Stomach (tissue), 9 donors: ENCODE data around the gene TSPAN32. TPM values are rescaled to one million over a fixed set of nuclear protein-coding genes. Genes with fewer than 3 reads are reported as not detected.
"Not testable (repeated sequence)": the region's sequence is repeated elsewhere in the genome, so short reads cannot be mapped to it uniquely, and the experiment has no call there.

Experiments used
- DNase-seq, 2 donors: peaks; one replicate each; pipeline versions ENCODE4 v3.0.0 to v3.0.0-alpha.2; 2013 to 2019
- H3K27ac ChIP-seq, 5 donors: fragments of 200-600 bp in 4 of 5; sonication (generic) in 4 of 5; one replicate each; pipeline ENCODE4 v1.5.1; 2013 to 2019; ENCODE audit warnings: mild to moderate bottlenecking in 1 of 5, moderate library complexity in 1 of 5
- H3K27me3 ChIP-seq, 3 donors: fragments of 200-600 bp; sonication (generic); one replicate each; pipeline ENCODE4 v1.5.1; 2017 to 2019; ENCODE audit warnings: mixed run types in 1 of 3
- H3K36me3 ChIP-seq, 4 donors: fragments of 200-600 bp; sonication (generic); 1 replicate in 3 of 4; 2 replicates in 1 of 4; pipeline ENCODE4 v1.5.1; 2016 to 2019
- H3K4me1 ChIP-seq, 4 donors: fragments of 200-600 bp; sonication (generic); one replicate each; pipeline ENCODE4 v1.5.1; 2016 to 2019
- H3K4me3 ChIP-seq, 4 donors: fragments of 200-600 bp; sonication (generic) in 3 of 4; one replicate each; pipeline ENCODE4 v1.5.1; 2016 to 2019; ENCODE audit warnings: mild to moderate bottlenecking in 1 of 4
- H3K9me3 ChIP-seq, 4 donors: fragments of 200-600 bp; sonication (generic); one replicate each; pipeline ENCODE4 v1.5.1; 2016 to 2019
- EP300 ChIP-seq: sonication (generic); formaldehyde crosslinking; IDR thresholded peaks from one replicate; pipeline ENCODE4 v1.6.1; 2017; ENCODE audit warnings: antibody characterized with exemption
- POLR2A ChIP-seq, 4 donors: fragments of 450-650 bp; IDR thresholded peaks; one replicate each; pipeline ENCODE4 v1.6.1; 2016; ENCODE audit warnings: antibody characterized with exemption in 4 of 4, control low read depth in 2 of 4, mild to moderate bottlenecking in 1 of 4, moderate library complexity in 1 of 4
- POLR2AphosphoS5 ChIP-seq, 3 donors: sonication (generic); formaldehyde crosslinking; IDR thresholded peaks; one replicate each; pipeline ENCODE4 v1.6.1; 2016; ENCODE audit warnings: antibody characterized with exemption in 3 of 3
- WGBS, 5 donors: extraction: QIAGEN DNeasy Blood & Tissue Kit in 3 of 5; methylation state at CpG; one replicate each; pipeline versions ENCODE4 v1.1.5 to v1.1.7; 2013 to 2018; 5-methylcytosine and 5-hydroxymethylcytosine counted together
- intact Hi-C: fragments of 100-400 bp; cut with DNase I; formaldehyde crosslinking; loops from one replicate; pipeline ENCODE4 v1.15.1; 2023; ENCODE audit warnings: low total_unique reads
- polyA plus RNA-seq, 3 donors: library from polyadenylated mRNA; stranded (reverse); fragments of 200-250 nt; gene quantifications; one replicate each; pipeline ENCODE4 v1.2.3, GENCODE V29; 2013
- total RNA-seq, 5 donors: library from RNA; depleted of rRNA; stranded (reverse); fragments of >200 nt; gene quantifications; one replicate each; pipeline versions ENCODE4 v1.1.0 to v1.2.3, GENCODE V29; 2014 to 2016
- TF ChIP-seq, protein P1 (sequence below), 7 experiments: fragments of 450-650 bp in 4 of 7; fragments of 200-600 bp in 3 of 7; sonication (generic) in 3 of 7; IDR thresholded peaks; one replicate each; pipeline ENCODE4 v1.5.1; 2016 to 2019; ENCODE audit warnings: antibody characterized with exemption in 7 of 7, control low read depth in 2 of 7, mild to moderate bottlenecking in 1 of 7
- donor health status: healthy with polysubstance abuse.
- donor health status: Bipolar disorder and iron deficiency.
- donor health status: healthy.

The TSPAN32 gene
- total and polyA plus RNA-seq, 8 donors, result 1.1 to 9.0 (median 2.3) TPM; not detected in 4

- DNase-seq, result no peak
- intact Hi-C loops, result no loop called here
- WGBS, 5 donors, result 84 to 89% (median 86%) methylated on average over 10 of the region's 10 CpGs
- Histone ChIP-seq H3K9me3 (no peaks in the 10 kb centered on the region), H3K27ac (no peak overlapping the region), H3K27me3 (no peaks in the 10 kb centered on the region), H3K4me1 (peaks cover 0 to 14% (median 4%) of the 10 kb centered on the region in 4 donors), H3K36me3 (no peaks in the 10 kb centered on the region), H3K4me3 (no peak overlapping the region)
- TF ChIP-seq POLR2A (IDR thresholded peaks at IDR 0.05) (no peak), POLR2AphosphoS5 (IDR thresholded peaks at IDR 0.05) (no peak)
- TF ChIP-seq, protein P1, sequence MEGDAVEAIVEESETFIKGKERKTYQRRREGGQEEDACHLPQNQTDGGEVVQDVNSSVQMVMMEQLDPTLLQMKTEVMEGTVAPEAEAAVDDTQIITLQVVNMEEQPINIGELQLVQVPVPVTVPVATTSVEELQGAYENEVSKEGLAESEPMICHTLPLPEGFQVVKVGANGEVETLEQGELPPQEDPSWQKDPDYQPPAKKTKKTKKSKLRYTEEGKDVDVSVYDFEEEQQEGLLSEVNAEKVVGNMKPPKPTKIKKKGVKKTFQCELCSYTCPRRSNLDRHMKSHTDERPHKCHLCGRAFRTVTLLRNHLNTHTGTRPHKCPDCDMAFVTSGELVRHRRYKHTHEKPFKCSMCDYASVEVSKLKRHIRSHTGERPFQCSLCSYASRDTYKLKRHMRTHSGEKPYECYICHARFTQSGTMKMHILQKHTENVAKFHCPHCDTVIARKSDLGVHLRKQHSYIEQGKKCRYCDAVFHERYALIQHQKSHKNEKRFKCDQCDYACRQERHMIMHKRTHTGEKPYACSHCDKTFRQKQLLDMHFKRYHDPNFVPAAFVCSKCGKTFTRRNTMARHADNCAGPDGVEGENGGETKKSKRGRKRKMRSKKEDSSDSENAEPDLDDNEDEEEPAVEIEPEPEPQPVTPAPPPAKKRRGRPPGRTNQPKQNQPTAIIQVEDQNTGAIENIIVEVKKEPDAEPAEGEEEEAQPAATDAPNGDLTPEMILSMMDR (IDR thresholded peaks at IDR 0.05), result no peak
Measured at GRCh38 chr11:2363130-2363529, 61.3 kb downstream of the TSPAN32 start.

DNA sequence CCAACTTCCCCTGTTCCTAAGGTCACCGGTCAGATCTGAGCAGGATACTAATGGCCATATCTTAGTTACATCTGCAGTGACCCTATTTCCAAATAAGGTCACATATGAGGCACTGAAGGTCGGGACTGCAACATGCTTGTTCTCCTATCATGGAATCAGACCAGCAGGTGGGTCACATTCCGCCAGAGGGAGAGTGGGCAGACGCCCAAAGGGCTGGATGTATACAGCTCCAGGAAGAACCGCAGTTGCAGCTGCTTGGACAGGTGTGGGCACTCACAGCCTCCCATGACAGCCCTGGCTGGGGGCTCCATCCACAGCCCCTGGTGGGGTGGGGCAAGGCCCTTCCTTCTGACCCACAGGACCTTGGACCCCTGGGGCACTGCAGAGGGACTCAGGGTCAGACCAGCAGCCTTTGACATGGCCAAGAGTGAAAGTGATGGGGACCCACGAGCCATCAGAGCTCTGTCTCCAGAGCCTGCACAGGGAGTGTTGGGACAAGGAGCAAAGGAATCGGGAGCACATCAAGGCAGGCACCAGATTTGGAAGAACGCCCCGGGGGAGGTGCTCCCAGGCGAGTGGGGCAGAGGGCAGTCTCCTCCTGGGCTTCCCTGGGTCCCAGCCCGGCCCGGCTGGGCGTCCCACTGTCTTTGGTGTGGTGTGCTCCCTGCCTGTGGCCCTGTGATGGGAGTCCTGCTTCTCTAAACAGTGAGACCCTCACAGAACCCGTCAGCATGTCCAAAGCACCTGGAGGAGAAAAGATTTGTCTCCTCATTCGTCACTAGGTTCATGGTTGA is 62.0 kb downstream of the TSPAN32 start:
- Histone ChIP-seq H3K36me3 (no peaks in the 10 kb centered on the region), H3K27ac (no peak overlapping the region), H3K9me3 (no peaks in the 10 kb centered on the region), H3K4me3 (no peak overlapping the region), H3K27me3 (no peaks in the 10 kb centered on the region), H3K4me1 (peaks cover 0 to 14% (median 4%) of the 10 kb centered on the region in 4 donors)
- DNase-seq, result no peak
- TF ChIP-seq POLR2A (IDR thresholded peaks at IDR 0.05) (no peak), EP300 (no peak), POLR2AphosphoS5 (IDR thresholded peaks at IDR 0.05) (no peak)
- TF ChIP-seq, protein P1 (IDR thresholded peaks at IDR 0.05), result no peak
- 77 to 92% (median 87%) methylated on average over 13 to 15 of the region's 15 CpGs for WGBS, 5 donors
- intact Hi-C loops, result no loop called here

DNA sequence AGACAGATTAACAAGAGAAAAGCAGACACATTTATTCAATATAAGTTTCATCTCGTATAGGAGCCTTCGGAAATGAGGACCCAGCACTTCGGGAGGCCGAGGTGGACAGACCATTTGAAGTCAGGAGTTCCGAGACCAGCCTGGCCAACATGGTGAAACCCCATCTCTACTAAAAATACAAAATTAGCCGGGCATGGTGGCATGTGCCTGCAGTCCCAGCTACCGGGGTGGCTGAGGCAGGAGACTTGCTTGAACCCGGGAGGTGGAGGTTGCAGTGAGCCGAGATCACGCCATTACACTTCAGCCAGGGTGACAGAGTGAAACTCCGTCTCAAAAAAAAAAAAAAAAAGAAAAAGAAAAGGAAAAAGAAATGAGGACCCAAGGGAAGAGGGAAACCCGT is 62.6 kb downstream of the TSPAN32 start:
- DNase-seq, H3K9me3 ChIP-seq, intact Hi-C loops, H3K4me3 ChIP-seq, H3K36me3 ChIP-seq, H3K27me3 ChIP-seq, H3K27ac ChIP-seq: not testable (repeated sequence)
- peaks cover 0 to 14% (median 4%) of the 10 kb centered on the region in 4 donors for H3K4me1 ChIP-seq
- WGBS, 5 donors, result 88 to 95% (median 94%) methylated on average over 12 of the region's 12 CpGs

GRCh38 chr11:2365571-2366210 is 63.9 kb downstream of the TSPAN32 start:
- H3K4me3 ChIP-seq, result no peak overlapping the region
- 78 to 93% (median 88%) methylated on average over 11 to 16 of the region's 16 CpGs for whole genome bisulfite sequencing, 5 donors
- no peak for DNase-seq
- no peaks in the 10 kb centered on the region for H3K9me3 ChIP-seq
- H3K27me3 ChIP-seq, result no peaks in the 10 kb centered on the region
- no peaks in the 10 kb centered on the region for H3K36me3 ChIP-seq
- intact Hi-C loops, result no loop called here
- peaks cover 0 to 14% (median 4%) of the 10 kb centered on the region in 4 donors for H3K4me1 ChIP-seq
- TF ChIP-seq, protein P1 (IDR thresholded peaks at IDR 0.05), result no peak
- TF ChIP-seq EP300, result no peak
- no peak for TF ChIP-seq POLR2A (IDR thresholded peaks at IDR 0.05)
- TF ChIP-seq POLR2AphosphoS5 (IDR thresholded peaks at IDR 0.05), result no peak
- no peak overlapping the region for H3K27ac ChIP-seq

DNA sequence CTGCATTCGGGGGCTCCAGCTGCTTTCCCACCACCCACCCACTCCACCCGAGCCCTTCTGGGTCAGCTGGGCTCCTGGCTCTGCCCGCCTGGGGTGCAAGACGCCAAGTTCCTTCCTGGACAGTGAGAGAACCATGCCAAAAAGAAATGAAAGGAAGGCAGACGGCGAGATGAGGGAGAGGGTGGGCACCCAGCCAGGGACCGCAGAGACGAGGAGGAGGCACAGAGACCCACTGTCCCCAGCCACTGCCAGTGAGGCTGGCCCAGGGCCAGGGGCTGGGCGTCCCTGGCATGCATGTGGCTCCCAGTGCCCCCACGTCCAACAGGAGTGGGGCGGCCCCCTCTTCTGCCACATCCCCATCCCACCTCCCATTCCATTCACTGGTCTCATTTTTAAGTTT is 64.5 kb downstream of the TSPAN32 start:
- no peaks in the 10 kb centered on the region for H3K9me3 ChIP-seq
- peak in 1 of 2 donors; percentile 60 for DNase-seq
- 45 to 59% (median 48%) methylated on average over 9 to 11 of the region's 11 CpGs for WGBS, 5 donors
- peaks cover 0 to 14% (median 4%) of the 10 kb centered on the region in 4 donors for H3K4me1 ChIP-seq
- no peak overlapping the region for H3K4me3 ChIP-seq
- no peaks in the 10 kb centered on the region for H3K27me3 ChIP-seq
- no peaks in the 10 kb centered on the region for H3K36me3 ChIP-seq
- H3K27ac ChIP-seq, result no peak overlapping the region
- intact Hi-C loops, result no loop called here
- TF ChIP-seq, protein P1 (IDR thresholded peaks at IDR 0.05), result no peak
- no peak for TF ChIP-seq POLR2A (IDR thresholded peaks at IDR 0.05)
- no peak for TF ChIP-seq EP300
